GM10266 (cell line): Measurements from ENCODE around the gene NDUFS2.
A peak's percentile ranks its signal among the peaks of the same experiment; 100 is the strongest.

Source experiments
- DNase-seq: peaks from one replicate; pipeline ENCODE4 v3.0.0; 2012; ENCODE audit errors: extremely low spot score
- TF ChIP-seq, protein P1 (sequence below): IDR thresholded peaks from 2 replicates; pipeline ENCODE4 v1.5.1; 2012; ENCODE audit warnings: mild to moderate bottlenecking, low read depth; ENCODE audit not compliant: control insufficient read depth, insufficient read depth; ENCODE audit errors: missing control alignments

NDUFS2 gene

DNA sequence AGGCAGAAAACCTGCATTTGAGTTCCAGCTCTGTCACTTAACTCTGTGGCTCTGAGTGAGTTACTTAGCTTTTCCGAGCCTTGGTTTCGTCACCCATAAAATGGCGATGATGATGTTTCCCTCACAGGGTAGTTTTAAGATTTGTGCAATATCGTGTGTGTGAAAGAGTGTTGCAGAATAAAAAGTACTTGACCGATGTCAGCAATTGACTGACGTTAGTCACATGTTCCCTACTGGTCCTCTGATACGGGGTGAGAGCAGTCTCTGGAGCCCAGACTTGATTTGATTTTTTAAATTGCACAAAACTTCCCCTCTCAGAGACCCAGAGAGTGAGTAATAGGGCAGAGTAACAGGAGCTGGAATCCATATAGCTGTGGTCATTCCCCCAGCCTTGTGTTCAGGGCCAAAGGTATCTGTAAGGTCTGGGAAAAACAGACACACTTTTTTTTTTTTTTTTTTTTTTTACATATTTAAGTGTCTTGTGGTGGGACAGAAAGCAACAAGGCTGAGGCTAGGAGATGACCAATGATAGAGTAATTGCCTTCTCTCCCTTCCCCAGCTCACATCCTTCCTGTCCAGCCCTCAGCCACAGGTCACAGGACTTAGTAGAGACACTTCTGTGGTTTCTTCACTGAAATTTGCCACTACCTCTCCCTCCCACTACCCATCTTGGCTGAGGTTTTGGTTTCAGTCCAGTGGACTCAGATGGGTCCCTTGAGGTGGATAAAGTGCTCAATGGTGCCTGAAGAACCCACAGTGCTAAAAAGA lies 15.0 kb downstream of the NDUFS2 start:
- TF ChIP-seq, protein P1, sequence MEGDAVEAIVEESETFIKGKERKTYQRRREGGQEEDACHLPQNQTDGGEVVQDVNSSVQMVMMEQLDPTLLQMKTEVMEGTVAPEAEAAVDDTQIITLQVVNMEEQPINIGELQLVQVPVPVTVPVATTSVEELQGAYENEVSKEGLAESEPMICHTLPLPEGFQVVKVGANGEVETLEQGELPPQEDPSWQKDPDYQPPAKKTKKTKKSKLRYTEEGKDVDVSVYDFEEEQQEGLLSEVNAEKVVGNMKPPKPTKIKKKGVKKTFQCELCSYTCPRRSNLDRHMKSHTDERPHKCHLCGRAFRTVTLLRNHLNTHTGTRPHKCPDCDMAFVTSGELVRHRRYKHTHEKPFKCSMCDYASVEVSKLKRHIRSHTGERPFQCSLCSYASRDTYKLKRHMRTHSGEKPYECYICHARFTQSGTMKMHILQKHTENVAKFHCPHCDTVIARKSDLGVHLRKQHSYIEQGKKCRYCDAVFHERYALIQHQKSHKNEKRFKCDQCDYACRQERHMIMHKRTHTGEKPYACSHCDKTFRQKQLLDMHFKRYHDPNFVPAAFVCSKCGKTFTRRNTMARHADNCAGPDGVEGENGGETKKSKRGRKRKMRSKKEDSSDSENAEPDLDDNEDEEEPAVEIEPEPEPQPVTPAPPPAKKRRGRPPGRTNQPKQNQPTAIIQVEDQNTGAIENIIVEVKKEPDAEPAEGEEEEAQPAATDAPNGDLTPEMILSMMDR: no peak
- peak; percentile 45 for DNase-seq

DNA sequence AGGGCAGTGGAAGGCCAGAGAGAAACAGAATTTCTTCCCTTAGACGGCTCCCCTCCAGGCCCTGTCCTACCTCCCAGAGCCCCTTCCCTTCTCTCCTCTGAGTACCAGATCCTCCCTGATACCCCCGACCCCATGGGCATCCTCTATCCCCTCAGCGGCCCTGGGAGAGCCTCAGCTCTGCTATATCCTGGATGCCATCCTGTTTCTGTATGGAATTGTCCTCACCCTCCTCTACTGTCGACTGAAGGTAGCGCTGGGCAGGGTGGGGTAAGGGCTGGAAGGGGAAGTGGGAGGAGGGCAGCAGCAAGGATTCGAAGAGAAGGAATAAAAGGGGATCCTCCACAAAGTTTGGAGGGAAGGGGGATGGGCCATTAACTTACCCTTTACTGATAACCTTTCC lies 15.7 kb downstream of the NDUFS2 start:
- no peak for DNase-seq

DNA sequence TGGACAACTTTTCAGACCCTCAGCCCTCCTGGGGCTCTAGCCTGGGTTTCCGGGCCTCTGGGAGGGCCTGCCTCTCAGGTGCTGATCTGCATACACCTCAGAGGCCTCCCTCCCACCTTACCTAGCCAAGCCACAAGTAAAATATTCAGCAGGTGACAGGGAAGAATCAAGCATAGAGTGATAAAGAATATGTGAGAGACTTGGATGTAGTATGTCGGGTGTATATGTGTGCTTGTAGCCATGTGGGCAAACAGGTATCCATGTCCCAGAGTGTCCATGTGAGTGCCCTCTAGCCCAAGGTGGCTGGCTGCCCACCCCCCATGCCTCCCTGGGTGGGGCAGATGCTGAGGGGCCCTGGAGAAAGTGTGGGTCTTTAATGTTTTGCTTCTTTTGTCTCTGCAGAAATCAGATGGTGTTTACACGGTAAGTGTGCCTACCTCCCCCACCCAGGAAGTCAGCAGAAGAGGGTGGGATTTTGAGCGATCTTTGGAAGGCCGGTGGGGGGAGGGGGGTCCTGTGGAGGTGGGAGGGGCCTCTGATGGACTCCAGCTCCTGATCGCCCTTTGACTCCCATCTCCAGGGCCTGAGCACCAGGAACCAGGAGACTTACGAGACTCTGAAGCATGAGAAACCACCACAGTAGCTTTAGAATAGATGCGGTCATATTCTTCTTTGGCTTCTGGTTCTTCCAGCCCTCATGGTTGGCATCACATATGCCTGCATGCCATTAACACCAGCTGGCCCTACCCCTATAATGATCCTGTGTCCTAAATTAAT lies 16.3 kb downstream of the NDUFS2 start:
- TF ChIP-seq, protein P1: no peak
- no peak for DNase-seq

More for the DNA sequence above, 15.7 kb downstream of the NDUFS2 start:
- TF ChIP-seq, protein P1: no peak

DNA sequence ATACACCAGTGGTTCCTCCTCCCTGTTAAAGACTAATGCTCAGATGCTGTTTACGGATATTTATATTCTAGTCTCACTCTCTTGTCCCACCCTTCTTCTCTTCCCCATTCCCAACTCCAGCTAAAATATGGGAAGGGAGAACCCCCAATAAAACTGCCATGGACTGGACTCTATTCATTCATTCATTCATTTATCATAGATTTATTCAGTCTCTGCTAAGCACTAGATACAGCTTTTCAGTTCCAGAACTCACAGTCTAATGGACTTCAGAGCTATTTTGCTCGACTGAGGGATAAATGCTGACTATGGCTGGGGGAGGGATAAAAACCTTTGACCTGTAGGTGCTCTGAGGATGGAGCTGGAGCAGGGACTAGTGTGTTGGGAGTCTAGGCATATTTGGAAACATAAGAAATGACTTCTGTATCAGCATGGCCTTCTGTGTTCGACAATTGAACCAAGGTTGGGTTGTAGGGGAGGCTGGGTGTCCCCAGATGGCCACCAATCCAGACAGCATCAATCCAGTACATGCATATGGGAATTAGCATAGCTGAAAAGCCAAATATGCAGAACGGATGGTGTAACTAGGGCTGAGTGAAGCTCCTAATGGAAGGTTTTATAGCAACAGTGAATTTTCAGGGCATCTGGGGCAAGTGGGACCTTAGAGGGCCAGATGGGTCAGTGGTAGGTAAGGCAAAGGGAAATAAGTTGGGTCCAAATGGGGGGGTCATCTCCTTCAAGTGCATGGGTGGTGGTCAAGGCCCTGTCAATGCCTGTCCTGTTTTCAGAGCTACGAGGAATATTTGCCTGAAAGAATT lies 17.1 kb downstream of the NDUFS2 start:
- TF ChIP-seq, protein P1: no peak
- DNase-seq: no peak

DNA sequence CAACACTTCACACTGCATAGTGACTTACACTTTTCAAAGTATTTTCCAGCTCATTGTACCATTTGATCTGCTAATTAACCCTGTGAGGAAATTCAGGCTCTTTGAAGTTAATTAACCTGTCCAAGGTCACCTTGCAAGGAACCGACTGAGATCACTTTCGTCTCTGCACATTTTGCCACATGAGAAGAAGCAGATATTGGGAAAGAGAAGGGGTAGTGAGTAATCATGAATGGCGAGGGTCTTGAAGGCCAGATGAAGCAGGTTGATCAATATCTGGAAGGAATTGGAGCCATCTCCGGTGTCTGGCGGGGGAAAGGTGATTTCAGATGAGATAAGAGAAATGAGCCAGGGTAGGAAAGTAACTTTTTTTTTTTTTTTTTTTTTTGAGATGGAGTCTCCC lies 17.8 kb downstream of the NDUFS2 start:
- DNase-seq: no peak
- TF ChIP-seq, protein P1: no peak

DNA sequence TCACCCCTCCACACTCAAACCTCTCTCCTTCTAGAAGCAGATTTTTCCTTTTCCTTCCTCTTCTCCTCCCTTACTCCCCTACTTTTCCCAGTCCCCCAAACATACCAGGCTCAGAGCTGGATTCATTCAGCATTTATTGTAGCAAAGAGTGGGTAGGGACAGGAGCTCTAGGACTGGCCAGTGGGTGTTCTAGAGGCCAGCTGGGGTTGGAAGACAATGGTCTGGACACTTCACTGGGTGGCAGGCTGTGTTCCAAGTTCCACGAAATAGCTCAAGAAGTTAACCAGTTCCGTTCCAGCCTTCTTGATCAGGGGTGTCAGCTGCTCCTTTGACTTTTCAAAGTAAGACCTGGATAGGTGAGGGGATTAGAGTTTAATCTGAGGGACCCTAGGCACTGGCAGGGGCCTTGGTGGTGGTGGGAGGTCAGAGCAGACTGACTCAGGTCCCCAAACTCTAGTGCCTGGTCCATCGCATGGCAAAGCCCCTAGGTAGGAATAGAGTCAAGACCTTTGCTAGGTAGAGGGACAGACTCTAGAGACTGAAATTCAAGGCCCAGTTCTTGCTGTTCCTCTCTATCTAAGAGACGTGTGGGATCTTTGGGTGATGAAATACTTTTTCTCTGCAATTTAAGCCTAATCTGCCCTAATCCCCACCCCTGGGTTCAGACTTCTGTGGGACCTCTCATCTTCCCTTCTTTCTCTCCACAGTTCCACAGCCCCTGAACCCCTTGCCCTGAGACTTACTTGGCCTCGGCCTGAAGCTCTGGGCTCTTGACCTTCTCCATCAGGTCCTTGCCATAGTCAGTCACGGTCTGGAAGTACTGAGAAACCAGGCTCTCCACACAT lies 20.2 kb downstream of the NDUFS2 start:
- TF ChIP-seq, protein P1: no peak
- no peak for DNase-seq
